ENCODE results near the gene GTF2H4.

The GTF2H4 gene

DNA sequence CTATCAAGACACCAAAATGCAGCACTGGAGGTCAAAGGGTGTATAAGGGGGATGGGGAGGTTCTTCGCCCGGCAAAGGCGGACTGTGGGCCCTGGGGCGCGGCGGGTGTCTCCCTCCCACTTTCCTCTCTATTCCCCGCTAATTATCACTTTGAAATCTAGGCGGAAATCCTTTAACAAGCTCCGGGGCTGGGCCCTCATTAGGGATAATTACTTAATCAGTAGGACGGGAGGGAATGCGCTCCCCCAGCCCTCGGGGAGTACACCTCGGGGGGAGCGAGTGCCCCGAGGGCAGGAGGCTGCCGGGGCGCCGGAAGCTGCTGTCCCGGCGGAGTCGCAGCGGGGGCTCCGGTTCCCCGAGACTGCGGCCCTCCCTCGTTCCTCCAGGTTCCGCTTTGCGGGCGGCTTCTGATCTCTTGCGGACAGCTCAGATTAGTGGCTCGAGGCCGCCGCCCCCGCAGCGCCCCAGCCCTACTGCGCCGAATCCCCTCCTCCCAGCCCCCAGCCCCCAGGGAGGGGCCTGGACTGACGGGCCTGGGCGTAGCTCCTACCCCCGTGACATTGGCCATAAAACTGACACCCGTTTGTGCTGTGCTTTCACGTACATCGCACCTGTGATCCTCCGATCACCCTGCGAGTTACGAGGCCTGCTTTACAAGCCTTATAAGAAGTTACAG lies 47.5 kb downstream of the GTF2H4 start:
- WGBS, 2 experiments: 5% methylated on average over 44 to 46 of the region's 46 CpGs
- H3K27me3 ChIP-seq (ENCODE audit: control insufficient read depth, insufficient read depth, low read length, poor library complexity, severe bottlenecking): peaks cover 38% of the 10 kb centered on the region
- H3K4me3 ChIP-seq (ENCODE audit: insufficient read depth, low read depth, low read length): peak overlapping the region; percentile 35
- no peak overlapping the region for H3K27ac ChIP-seq (ENCODE audit: insufficient read depth, low read depth, low read length, poor library complexity, severe bottlenecking)
- H3K9me3 ChIP-seq (ENCODE audit: control insufficient read depth, low read length): no peaks in the 10 kb centered on the region
- no peaks in the 10 kb centered on the region for H3K36me3 ChIP-seq (ENCODE audit: control insufficient read depth, insufficient read depth, low read length)
- peaks cover 7% of the 10 kb centered on the region for H3K4me1 ChIP-seq (ENCODE audit: control insufficient read depth, insufficient read depth, low read length)

DNA sequence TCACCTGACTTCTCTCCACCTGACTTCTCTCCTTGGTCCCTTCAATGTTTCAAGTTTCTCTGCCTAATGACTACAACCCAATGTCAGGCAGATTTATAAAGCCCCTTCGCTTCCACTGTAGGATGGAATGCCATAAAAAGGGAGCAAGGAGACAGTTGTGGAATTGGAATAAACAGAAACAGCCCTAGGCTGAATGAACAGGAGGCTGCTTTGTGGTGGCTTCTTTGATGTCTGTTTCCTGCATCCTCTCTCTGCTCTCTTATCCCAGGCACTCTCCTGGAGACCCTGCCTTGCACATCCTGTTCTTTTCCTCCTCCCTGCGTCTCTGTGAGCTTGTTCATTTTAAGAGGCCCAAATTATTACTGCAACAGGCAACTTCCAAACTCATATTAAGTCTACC lies 49.7 kb downstream of the GTF2H4 start:
- Histone ChIP-seq H3K27ac (ENCODE audit: insufficient read depth, low read depth, low read length, poor library complexity, severe bottlenecking) (no peak overlapping the region), H3K27me3 (ENCODE audit: control insufficient read depth, insufficient read depth, low read length, poor library complexity, severe bottlenecking) (peaks cover 38% of the 10 kb centered on the region), H3K4me3 (ENCODE audit: insufficient read depth, low read depth, low read length) (no peak overlapping the region), H3K36me3 (ENCODE audit: control insufficient read depth, insufficient read depth, low read length) (no peaks in the 10 kb centered on the region), H3K4me1 (ENCODE audit: control insufficient read depth, insufficient read depth, low read length) (peaks cover 7% of the 10 kb centered on the region), H3K9me3 (ENCODE audit: control insufficient read depth, low read length) (no peaks in the 10 kb centered on the region)
- WGBS, 2 experiments: 83 to 89% methylated on average over 2 of the region's 2 CpGs

DNA sequence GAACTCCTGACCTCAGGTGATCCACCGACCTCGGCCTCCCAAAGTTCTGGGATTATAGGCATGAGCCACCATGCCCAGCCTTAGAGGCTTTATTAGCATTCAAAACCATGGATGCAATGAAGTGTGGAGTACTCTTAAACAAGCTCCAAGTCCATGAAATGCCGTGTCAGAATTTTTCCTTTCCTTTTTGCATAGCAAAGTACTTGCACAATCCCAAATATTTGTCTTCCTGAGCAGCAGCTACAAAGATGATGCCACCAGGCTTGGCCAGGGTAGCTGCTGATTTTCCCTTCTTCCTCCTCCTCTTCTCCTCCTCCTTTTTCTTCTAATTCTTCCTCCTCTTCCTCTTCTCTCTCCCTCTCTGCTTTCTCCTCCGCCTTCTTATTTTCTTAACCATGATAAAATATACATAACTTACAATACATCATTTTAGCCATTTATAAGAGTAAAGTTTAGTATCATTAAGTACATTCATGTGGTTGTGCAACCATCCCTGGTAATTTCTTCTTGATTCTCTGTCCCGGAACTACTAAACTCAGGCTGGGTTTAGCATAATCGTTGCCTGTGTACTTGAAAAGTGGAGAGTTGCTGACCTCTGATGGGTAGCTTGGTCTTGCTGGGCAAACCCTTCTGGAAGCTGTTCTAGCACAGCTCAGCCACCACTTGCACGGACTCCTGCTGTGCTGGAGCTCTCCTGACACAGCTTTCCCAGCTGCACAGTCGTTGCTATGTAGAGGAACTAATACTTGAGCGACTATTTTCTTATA lies 53.1 kb downstream of the GTF2H4 start:
- H3K4me1 ChIP-seq (ENCODE audit: control insufficient read depth, insufficient read depth, low read length): no peaks in the 10 kb centered on the region
- H3K4me3 ChIP-seq (ENCODE audit: insufficient read depth, low read depth, low read length): no peak overlapping the region
- H3K27me3 ChIP-seq (ENCODE audit: control insufficient read depth, insufficient read depth, low read length, poor library complexity, severe bottlenecking): peaks cover 16% of the 10 kb centered on the region
- no peaks in the 10 kb centered on the region for H3K36me3 ChIP-seq (ENCODE audit: control insufficient read depth, insufficient read depth, low read length)
- 95 to 98% methylated on average over 7 to 9 of the region's 9 CpGs for WGBS, 2 experiments
- no peaks in the 10 kb centered on the region for H3K9me3 ChIP-seq (ENCODE audit: control insufficient read depth, low read length)
- no peak overlapping the region for H3K27ac ChIP-seq (ENCODE audit: insufficient read depth, low read depth, low read length, poor library complexity, severe bottlenecking)

DNA sequence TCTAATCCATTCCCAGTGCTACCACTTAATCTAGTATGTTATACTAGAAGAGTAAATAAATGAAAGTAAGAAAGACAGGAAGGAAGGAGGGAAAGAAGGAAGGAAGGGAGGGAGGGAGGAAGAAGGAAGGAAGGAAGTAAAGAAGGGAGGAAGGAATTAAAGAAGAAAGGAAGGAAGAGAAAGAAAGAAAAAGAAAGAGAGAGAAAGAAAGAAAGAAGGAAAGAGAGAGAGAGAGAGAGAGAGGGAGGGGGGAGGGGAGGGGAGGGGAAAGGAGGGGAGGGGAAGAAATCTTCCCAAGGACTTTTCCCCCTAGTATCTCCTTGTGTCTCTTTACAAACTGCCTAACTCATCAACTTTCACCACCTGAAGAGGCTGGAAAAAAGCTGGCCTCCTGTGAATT lies 54.7 kb downstream of the GTF2H4 start:
- Histone ChIP-seq H3K9me3 (ENCODE audit: control insufficient read depth, low read length) (no peaks in the 10 kb centered on the region), H3K4me3 (ENCODE audit: insufficient read depth, low read depth, low read length) (no peak overlapping the region), H3K27me3 (ENCODE audit: control insufficient read depth, insufficient read depth, low read length, poor library complexity, severe bottlenecking) (peaks cover under 1% of the 10 kb centered on the region), H3K27ac (ENCODE audit: insufficient read depth, low read depth, low read length, poor library complexity, severe bottlenecking) (no peak overlapping the region), H3K4me1 (ENCODE audit: control insufficient read depth, insufficient read depth, low read length) (no peaks in the 10 kb centered on the region), H3K36me3 (ENCODE audit: control insufficient read depth, insufficient read depth, low read length) (no peaks in the 10 kb centered on the region)

DNA sequence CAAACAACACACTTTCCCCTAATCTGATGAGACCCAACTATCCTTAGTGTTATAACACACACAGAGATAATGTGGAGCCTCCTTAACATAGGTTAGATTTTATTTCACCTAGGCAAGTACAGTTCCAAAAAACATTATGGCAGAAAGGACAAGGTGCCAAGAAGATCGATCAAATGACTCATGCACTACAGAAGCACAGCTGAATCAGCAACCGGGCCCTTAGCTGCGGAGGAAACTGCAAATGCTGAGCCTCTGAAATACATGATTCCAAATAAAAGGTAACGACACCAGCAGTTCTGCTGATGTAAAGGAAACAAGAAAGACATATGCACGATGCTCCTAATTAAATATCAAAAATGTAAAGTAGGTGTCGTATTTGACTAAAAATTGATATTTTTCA lies 55.6 kb downstream of the GTF2H4 start:
- 94 to 95% methylated on average over 6 of the region's 6 CpGs for WGBS, 2 experiments
- no peak overlapping the region for H3K27ac ChIP-seq (ENCODE audit: insufficient read depth, low read depth, low read length, poor library complexity, severe bottlenecking)
- H3K9me3 ChIP-seq (ENCODE audit: control insufficient read depth, low read length): no peaks in the 10 kb centered on the region
- no peaks in the 10 kb centered on the region for H3K36me3 ChIP-seq (ENCODE audit: control insufficient read depth, insufficient read depth, low read length)
- no peaks in the 10 kb centered on the region for H3K4me1 ChIP-seq (ENCODE audit: control insufficient read depth, insufficient read depth, low read length)
- H3K4me3 ChIP-seq (ENCODE audit: insufficient read depth, low read depth, low read length): no peak overlapping the region
- H3K27me3 ChIP-seq (ENCODE audit: control insufficient read depth, insufficient read depth, low read length, poor library complexity, severe bottlenecking): no peaks in the 10 kb centered on the region

Data from ectodermal cell (in vitro differentiated cells).